Hepatocyte (in vitro differentiated cells): ENCODE measurements around the gene HDHD3.

ENCODE experiments used
- EZH2 ChIP-seq: fragments of 200-600 bp; sonication (generic); IDR thresholded peaks from 2 replicates; pipeline ENCODE4 v1.6.1; 2016; ENCODE audit warnings: antibody characterized with exemption, mild to moderate bottlenecking, borderline replicate concordance
- EZH2phosphoT487 ChIP-seq: fragments of 200-600 bp; sonication (generic); IDR thresholded peaks from one replicate; pipeline ENCODE4 v1.6.1; 2018; ENCODE audit warnings: antibody characterized with exemption, mild to moderate bottlenecking, low read depth, moderate library complexity; ENCODE audit not compliant: unreplicated experiment, severe bottlenecking
- TF ChIP-seq, protein P1 (sequence below): fragments of 200-600 bp; sonication (generic); IDR thresholded peaks from 2 replicates; pipeline ENCODE4 v1.5.1; 2016; ENCODE audit warnings: antibody characterized with exemption, mild to moderate bottlenecking; ENCODE audit not compliant: poor library complexity

DNA sequence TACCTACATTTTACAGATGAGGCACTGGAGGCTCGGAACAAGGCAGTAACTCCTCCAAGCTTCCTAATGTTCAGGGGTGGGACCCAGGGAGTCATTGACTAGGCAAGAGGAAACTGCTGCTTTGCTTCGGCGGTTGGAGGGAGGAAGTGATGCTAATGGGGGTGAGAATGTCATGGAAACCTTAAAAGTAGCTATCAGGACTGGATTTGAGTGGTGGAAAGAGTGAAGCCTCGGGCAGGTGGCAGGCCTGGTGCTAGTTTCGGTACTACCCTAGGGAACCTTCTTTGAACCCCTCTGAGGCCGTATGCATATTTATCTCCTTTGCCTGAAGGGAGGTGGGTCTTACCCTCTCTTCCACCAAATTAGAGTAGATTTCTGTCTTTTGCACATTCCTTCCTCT, 25.8 kb downstream of the HDHD3 start:
- TF ChIP-seq EZH2 (no peak), EZH2phosphoT487 (no peak)
- TF ChIP-seq, protein P1, sequence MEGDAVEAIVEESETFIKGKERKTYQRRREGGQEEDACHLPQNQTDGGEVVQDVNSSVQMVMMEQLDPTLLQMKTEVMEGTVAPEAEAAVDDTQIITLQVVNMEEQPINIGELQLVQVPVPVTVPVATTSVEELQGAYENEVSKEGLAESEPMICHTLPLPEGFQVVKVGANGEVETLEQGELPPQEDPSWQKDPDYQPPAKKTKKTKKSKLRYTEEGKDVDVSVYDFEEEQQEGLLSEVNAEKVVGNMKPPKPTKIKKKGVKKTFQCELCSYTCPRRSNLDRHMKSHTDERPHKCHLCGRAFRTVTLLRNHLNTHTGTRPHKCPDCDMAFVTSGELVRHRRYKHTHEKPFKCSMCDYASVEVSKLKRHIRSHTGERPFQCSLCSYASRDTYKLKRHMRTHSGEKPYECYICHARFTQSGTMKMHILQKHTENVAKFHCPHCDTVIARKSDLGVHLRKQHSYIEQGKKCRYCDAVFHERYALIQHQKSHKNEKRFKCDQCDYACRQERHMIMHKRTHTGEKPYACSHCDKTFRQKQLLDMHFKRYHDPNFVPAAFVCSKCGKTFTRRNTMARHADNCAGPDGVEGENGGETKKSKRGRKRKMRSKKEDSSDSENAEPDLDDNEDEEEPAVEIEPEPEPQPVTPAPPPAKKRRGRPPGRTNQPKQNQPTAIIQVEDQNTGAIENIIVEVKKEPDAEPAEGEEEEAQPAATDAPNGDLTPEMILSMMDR = no peak
